ENCODE measurements around the gene METTL3.

Gene METTL3

DNA sequence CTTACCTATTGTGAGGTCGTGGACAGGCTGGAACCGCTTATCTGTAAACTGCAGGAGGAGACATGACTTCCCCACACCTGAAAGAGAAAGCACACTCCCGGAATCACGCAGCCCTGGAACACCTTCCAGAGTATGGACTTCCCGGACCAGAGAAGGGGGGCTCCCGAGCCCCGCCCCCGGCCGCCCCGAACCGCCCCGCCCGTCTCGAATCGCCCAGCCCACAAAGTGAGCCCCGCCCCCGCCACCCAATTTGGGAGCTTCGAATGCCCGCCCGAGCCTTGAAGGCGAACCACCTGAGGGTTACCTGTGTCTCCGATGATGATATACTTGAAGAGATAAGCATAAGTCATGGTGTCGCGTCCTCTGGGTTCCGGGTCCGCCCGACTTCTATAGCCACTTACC, 34.6 kb downstream of the METTL3 start:
- TF ChIP-seq FOXP2 (optimal IDR thresholded peaks at IDR 0.05; ENCODE audit: borderline replicate concordance, extremely low read depth, extremely low read length, insufficient read depth) = no peak
- TF ChIP-seq POLR2AphosphoS5 (IDR thresholded peaks at IDR 0.05; ENCODE audit: low read depth, low read length) = no peak
- 0 out of 2 replicates have a peak, but pooled peaks have one; percentile 10 for TF ChIP-seq TAF1 (IDR thresholded peaks at IDR 0.05; ENCODE audit: borderline replicate concordance, insufficient read depth, low read length)
- TF ChIP-seq SIN3A (IDR thresholded peaks at IDR 0.05; ENCODE audit: borderline replicate concordance, insufficient read depth, low read length) = no peak

DNA sequence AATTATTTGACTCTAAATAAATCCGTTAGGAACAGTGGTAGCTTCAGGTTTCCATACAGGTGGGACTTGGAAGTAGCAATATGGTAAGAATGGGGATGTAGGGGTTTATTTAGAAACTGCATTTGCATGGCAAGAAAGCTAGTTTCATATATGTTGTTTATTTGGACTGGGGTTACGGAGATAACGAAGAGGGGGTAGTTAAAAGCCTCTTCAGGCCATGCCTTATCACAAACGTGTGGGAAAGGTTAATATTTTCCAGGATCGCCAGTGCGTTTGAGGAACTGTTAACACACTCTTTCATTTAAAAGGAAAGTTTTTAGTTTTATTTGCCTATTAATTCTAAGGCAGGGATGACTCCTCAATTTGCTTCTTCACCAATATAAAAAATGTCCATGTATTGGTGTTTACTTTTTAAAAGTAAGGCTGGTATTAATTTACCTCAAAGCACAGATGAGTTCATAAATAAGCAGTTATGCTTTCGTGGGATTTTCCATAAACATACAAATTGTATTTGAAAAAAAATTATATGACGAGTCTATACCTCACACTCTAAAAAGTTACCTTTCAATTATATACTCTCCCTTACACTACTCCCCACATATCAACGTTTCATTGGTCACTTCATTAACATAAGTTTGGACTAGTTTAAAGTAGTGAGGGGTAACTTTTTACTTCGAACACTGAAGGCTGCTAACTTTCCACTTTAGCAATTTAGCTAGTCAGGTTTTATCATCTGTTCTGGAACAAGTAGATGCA, 35.2 kb downstream of the METTL3 start:
- TF ChIP-seq, protein P1, sequence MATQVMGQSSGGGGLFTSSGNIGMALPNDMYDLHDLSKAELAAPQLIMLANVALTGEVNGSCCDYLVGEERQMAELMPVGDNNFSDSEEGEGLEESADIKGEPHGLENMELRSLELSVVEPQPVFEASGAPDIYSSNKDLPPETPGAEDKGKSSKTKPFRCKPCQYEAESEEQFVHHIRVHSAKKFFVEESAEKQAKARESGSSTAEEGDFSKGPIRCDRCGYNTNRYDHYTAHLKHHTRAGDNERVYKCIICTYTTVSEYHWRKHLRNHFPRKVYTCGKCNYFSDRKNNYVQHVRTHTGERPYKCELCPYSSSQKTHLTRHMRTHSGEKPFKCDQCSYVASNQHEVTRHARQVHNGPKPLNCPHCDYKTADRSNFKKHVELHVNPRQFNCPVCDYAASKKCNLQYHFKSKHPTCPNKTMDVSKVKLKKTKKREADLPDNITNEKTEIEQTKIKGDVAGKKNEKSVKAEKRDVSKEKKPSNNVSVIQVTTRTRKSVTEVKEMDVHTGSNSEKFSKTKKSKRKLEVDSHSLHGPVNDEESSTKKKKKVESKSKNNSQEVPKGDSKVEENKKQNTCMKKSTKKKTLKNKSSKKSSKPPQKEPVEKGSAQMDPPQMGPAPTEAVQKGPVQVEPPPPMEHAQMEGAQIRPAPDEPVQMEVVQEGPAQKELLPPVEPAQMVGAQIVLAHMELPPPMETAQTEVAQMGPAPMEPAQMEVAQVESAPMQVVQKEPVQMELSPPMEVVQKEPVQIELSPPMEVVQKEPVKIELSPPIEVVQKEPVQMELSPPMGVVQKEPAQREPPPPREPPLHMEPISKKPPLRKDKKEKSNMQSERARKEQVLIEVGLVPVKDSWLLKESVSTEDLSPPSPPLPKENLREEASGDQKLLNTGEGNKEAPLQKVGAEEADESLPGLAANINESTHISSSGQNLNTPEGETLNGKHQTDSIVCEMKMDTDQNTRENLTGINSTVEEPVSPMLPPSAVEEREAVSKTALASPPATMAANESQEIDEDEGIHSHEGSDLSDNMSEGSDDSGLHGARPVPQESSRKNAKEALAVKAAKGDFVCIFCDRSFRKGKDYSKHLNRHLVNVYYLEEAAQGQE (IDR thresholded peaks at IDR 0.05; ENCODE audit: insufficient read depth in 1 of 2, low read depth in 2 of 2, low read length in 2 of 2) = no peak
- TF ChIP-seq TAF1 (IDR thresholded peaks at IDR 0.05; ENCODE audit: borderline replicate concordance, insufficient read depth, low read length) = no peak
- no peak for TF ChIP-seq POLR2AphosphoS5 (IDR thresholded peaks at IDR 0.05; ENCODE audit: low read depth, low read length)
- no peak for TF ChIP-seq FOXP2 (optimal IDR thresholded peaks at IDR 0.05; ENCODE audit: borderline replicate concordance, extremely low read depth, extremely low read length, insufficient read depth)
- TF ChIP-seq SIN3A (IDR thresholded peaks at IDR 0.05; ENCODE audit: borderline replicate concordance, insufficient read depth, low read length) = no peak

DNA sequence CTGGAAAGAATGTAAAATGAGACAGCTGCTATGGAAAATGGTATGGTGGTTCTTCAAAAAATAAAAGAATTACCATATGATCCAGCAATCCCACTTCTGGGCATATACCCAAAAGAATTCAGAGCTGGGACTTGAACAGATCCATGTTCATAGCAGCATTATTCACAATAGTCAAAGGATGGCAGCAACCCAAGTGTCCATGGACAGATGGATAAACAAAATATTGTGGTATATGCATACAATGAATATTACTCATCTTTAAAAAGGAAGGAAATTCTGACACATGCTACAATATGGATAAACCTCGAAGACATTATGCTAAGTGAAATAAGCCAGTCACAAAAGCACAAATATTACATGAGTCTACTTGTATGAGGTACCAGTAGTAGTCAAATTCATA, 43.5 kb downstream of the METTL3 start:
- TF ChIP-seq SIN3A (IDR thresholded peaks at IDR 0.05; ENCODE audit: borderline replicate concordance, insufficient read depth, low read length) = no peak
- no peak for TF ChIP-seq FOXP2 (optimal IDR thresholded peaks at IDR 0.05; ENCODE audit: borderline replicate concordance, extremely low read depth, extremely low read length, insufficient read depth)
- TF ChIP-seq, protein P1 (IDR thresholded peaks at IDR 0.05; ENCODE audit: insufficient read depth in 1 of 2, low read depth in 2 of 2, low read length in 2 of 2) = no peak
- no peak for TF ChIP-seq TAF1 (IDR thresholded peaks at IDR 0.05; ENCODE audit: borderline replicate concordance, insufficient read depth, low read length)
- no peak for TF ChIP-seq POLR2AphosphoS5 (IDR thresholded peaks at IDR 0.05; ENCODE audit: low read depth, low read length)

DNA sequence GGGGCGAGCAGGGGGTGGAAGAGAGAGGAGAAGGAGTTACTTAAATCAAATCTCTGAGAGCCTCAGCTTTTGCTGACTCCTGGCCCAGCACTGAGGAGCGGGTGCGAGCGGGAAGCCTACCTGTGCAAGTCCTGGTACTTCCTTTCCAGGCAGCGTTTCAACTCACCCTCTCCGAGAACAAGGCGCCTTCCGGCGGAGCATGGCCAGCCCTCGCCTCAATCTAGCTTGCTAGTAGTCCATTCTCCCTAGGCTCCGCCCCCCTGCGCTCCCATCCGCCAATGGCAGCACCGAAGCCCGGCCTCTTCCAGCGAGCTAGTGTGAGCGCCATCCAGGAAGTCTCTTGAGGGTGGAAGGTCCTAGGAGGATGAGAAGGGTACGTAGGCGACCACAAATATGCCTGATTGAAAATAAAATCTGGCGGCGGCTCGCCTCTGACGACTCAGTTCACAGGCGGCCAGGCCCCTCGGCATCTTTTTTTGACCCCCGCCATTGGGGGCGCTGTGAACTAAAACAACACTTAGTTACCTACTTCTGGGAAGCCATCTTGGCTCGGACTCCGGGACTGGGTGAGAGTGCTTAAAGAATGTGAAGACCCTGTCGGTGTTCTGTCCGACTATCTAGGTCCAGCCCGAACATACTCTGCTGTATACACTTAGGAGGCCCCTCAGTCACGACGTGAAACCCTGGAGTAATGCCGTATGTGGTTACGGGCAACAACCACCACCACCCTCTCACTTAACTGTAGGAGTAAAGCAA, 55.0 kb downstream of the METTL3 start, which contains the start of gene CHD8:
TSS of gene CHD8 (minus strand) at position 212 of the 756 bp plus-strand sequence. CDS start 24,480 bp downstream, outside the sequence.
- TF ChIP-seq TAF1 (IDR thresholded peaks at IDR 0.05; ENCODE audit: borderline replicate concordance, insufficient read depth, low read length) (0 out of 2 replicates have a peak, but pooled peaks have one; percentile 58), FOXP2 (optimal IDR thresholded peaks at IDR 0.05; ENCODE audit: borderline replicate concordance, extremely low read depth, extremely low read length, insufficient read depth) (no peak), SIN3A (IDR thresholded peaks at IDR 0.05; ENCODE audit: borderline replicate concordance, insufficient read depth, low read length) (0 out of 2 replicates have a peak, but pooled peaks have one; percentile 27), POLR2AphosphoS5 (IDR thresholded peaks at IDR 0.05; ENCODE audit: low read depth, low read length) (peak; percentile 53; the same call in 1 of the 2 replicates)
- TF ChIP-seq, protein P1 (IDR thresholded peaks at IDR 0.05; ENCODE audit: insufficient read depth in 1 of 2, low read depth in 2 of 2, low read length in 2 of 2) = no peak

DNA sequence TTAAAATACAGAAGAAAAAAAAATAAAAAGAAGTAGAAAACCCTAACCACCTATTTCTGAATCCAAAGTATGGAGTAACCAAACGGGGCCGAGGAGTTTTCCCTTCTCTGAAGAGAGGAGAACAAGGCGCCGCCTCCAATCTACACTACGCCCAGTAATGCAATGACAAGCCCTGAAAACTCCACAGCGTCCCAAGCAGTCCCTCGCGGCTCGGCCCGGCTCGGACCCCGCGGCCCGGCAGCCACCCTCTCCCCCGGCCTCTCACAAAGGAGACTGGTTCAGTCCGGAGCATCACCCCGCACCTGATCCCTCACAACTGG, 55.6 kb downstream of the METTL3 start:
- TF ChIP-seq SIN3A (IDR thresholded peaks at IDR 0.05; ENCODE audit: borderline replicate concordance, insufficient read depth, low read length) (no peak), TAF1 (IDR thresholded peaks at IDR 0.05; ENCODE audit: borderline replicate concordance, insufficient read depth, low read length) (no peak), POLR2AphosphoS5 (IDR thresholded peaks at IDR 0.05; ENCODE audit: low read depth, low read length) (no peak), FOXP2 (optimal IDR thresholded peaks at IDR 0.05; ENCODE audit: borderline replicate concordance, extremely low read depth, extremely low read length, insufficient read depth) (no peak)
- TF ChIP-seq, protein P1 (IDR thresholded peaks at IDR 0.05; ENCODE audit: insufficient read depth in 1 of 2, low read depth in 2 of 2, low read length in 2 of 2) = no peak
